Esophagus (tissue), 2 donors: ENCODE data around the gene MRC2. TPM values are rescaled to one million over a fixed set of nuclear protein-coding genes. Genes with fewer than 3 reads are reported as not detected.

Experiments
- H3K27ac ChIP-seq, 2 donors: one replicate each; pipeline ENCODE4 v1.5.1; 2013; ENCODE audit warnings: low read depth in 2 of 2, mild to moderate bottlenecking in 2 of 2, inconsistent platforms in 1 of 2, low read length in 1 of 2, moderate library complexity in 1 of 2
- H3K27me3 ChIP-seq, 2 donors: one replicate each; pipeline ENCODE4 v1.6.1; 2013; ENCODE audit warnings: low read length in 2 of 2, control low read depth in 1 of 2, mild to moderate bottlenecking in 1 of 2; ENCODE audit not compliant: insufficient read depth in 2 of 2, control insufficient read depth in 1 of 2
- H3K36me3 ChIP-seq, 2 donors: one replicate each; pipeline ENCODE4 v1.6.1; 2013; ENCODE audit warnings: low read length in 1 of 2; ENCODE audit not compliant: control insufficient read depth in 2 of 2, insufficient read depth in 2 of 2
- H3K4me1 ChIP-seq, 2 donors: one replicate each; pipeline ENCODE4 v1.6.1; 2013; ENCODE audit warnings: low read length in 1 of 2; ENCODE audit not compliant: control insufficient read depth in 2 of 2, insufficient read depth in 2 of 2
- H3K4me3 ChIP-seq, 2 donors: one replicate each; pipeline ENCODE4 v1.5.1; 2013; ENCODE audit warnings: low read length in 2 of 2, mild to moderate bottlenecking in 2 of 2, low read depth in 1 of 2, moderate library complexity in 1 of 2
- H3K9me3 ChIP-seq, 2 donors: one replicate each; pipeline ENCODE4 v1.6.1; 2013; ENCODE audit warnings: mild to moderate bottlenecking in 2 of 2, low read depth in 1 of 2, low read length in 1 of 2, moderate library complexity in 1 of 2; ENCODE audit not compliant: control insufficient read depth in 2 of 2, insufficient read depth in 1 of 2
- WGBS, 2 donors: extraction: QIAGEN DNeasy Blood & Tissue Kit; methylation state at CpG; one replicate each; pipeline ENCODE4 v1.1.7; 2013; 5-methylcytosine and 5-hydroxymethylcytosine counted together
- polyA plus RNA-seq, 2 donors: library from polyadenylated mRNA; stranded (reverse); fragments of 200-250 nt; gene quantifications; one replicate each; pipeline ENCODE4 v1.2.3, GENCODE V29; 2013
- donor health status: healthy with polysubstance abuse.
- donor health status: Bipolar disorder and iron deficiency.

The MRC2 gene
- polyA plus RNA-seq, 2 donors = 24.6 to 54.6 TPM

GRCh38 chr17:62631086-62631935 lies 3.8 kb downstream of the MRC2 start:
- no peaks in the 10 kb centered on the region for H3K36me3 ChIP-seq
- no peaks in the 10 kb centered on the region for H3K9me3 ChIP-seq
- H3K4me3 ChIP-seq = no peak overlapping the region
- no peaks in the 10 kb centered on the region for H3K27me3 ChIP-seq
- H3K4me1 ChIP-seq = peaks cover 3 to 18% of the 10 kb centered on the region in 2 donors
- 85 to 89% methylated on average over 23 of the region's 23 CpGs for WGBS, 2 donors
- H3K27ac ChIP-seq = no peak overlapping the region

- Histone ChIP-seq H3K9me3 (no peaks in the 10 kb centered on the region), H3K4me3 (no peak overlapping the region), H3K27me3 (no peaks in the 10 kb centered on the region), H3K36me3 (no peaks in the 10 kb centered on the region), H3K4me1 (peaks cover 0 to 12% of the 10 kb centered on the region in 2 donors), H3K27ac (no peak overlapping the region)
- 68 to 79% methylated on average over 27 of the region's 27 CpGs for WGBS, 2 donors
Measured at GRCh38 chr17:62631936-62632924, 4.8 kb downstream of the MRC2 start.

GRCh38 chr17:62637809-62638208 lies 10.3 kb downstream of the MRC2 start:
- Histone ChIP-seq H3K27me3 (no peaks in the 10 kb centered on the region), H3K27ac (no peak overlapping the region), H3K4me1 (no peaks in the 10 kb centered on the region), H3K4me3 (no peak overlapping the region), H3K9me3 (no peaks in the 10 kb centered on the region), H3K36me3 (no peaks in the 10 kb centered on the region)
- 71 to 81% methylated on average over 9 of the region's 9 CpGs for WGBS, 2 donors

GRCh38 chr17:62641153-62641552 lies 13.7 kb downstream of the MRC2 start:
- Histone ChIP-seq H3K27ac (no peak overlapping the region), H3K4me3 (no peak overlapping the region), H3K27me3 (no peaks in the 10 kb centered on the region), H3K9me3 (no peaks in the 10 kb centered on the region), H3K4me1 (no peaks in the 10 kb centered on the region), H3K36me3 (no peaks in the 10 kb centered on the region)
- 77 to 87% methylated on average over 10 of the region's 10 CpGs for WGBS, 2 donors

GRCh38 chr17:62641951-62642350 lies 14.5 kb downstream of the MRC2 start:
- no peaks in the 10 kb centered on the region for H3K9me3 ChIP-seq
- H3K4me3 ChIP-seq = no peak overlapping the region
- H3K36me3 ChIP-seq = no peaks in the 10 kb centered on the region
- WGBS, 2 donors = 68 to 75% methylated on average over 6 of the region's 6 CpGs
- no peak overlapping the region for H3K27ac ChIP-seq
- no peaks in the 10 kb centered on the region for H3K27me3 ChIP-seq
- no peaks in the 10 kb centered on the region for H3K4me1 ChIP-seq

- H3K4me3 ChIP-seq = no peak overlapping the region
Measured at GRCh38 chr17:62643496-62643895, 16.0 kb downstream of the MRC2 start.

GRCh38 chr17:62644487-62645173 lies 17.2 kb downstream of the MRC2 start:
- Histone ChIP-seq H3K27me3 (no peaks in the 10 kb centered on the region), H3K4me1 (no peaks in the 10 kb centered on the region), H3K9me3 (no peaks in the 10 kb centered on the region), H3K4me3 (no peak overlapping the region), H3K27ac (no peak overlapping the region), H3K36me3 (no peaks in the 10 kb centered on the region)
- 76 to 82% methylated on average over 17 of the region's 17 CpGs for WGBS, 2 donors

More at GRCh38 chr17:62643496-62643895, 16.0 kb downstream of the MRC2 start:
- 78% methylated on average over 6 of the region's 6 CpGs for WGBS, 2 donors
- Histone ChIP-seq H3K36me3 (no peaks in the 10 kb centered on the region), H3K27me3 (no peaks in the 10 kb centered on the region), H3K9me3 (no peaks in the 10 kb centered on the region), H3K27ac (no peak overlapping the region), H3K4me1 (no peaks in the 10 kb centered on the region)

GRCh38 chr17:62648251-62648955 lies 20.9 kb downstream of the MRC2 start:
- H3K36me3 ChIP-seq = no peaks in the 10 kb centered on the region
- H3K27me3 ChIP-seq = no peaks in the 10 kb centered on the region
- no peak overlapping the region for H3K4me3 ChIP-seq
- peak overlapping the region in 1 of 2 donors; percentile 50 for H3K27ac ChIP-seq
- H3K4me1 ChIP-seq = peaks cover 0 to 4% of the 10 kb centered on the region in 2 donors
- H3K9me3 ChIP-seq = no peaks in the 10 kb centered on the region
- 55 to 58% methylated on average over 15 of the region's 15 CpGs for WGBS, 2 donors

GRCh38 chr17:62648956-62649294 lies 21.5 kb downstream of the MRC2 start:
- no peak overlapping the region for H3K4me3 ChIP-seq
- H3K9me3 ChIP-seq = no peaks in the 10 kb centered on the region
- H3K36me3 ChIP-seq = no peaks in the 10 kb centered on the region
- peaks cover 2 to 9% of the 10 kb centered on the region in 2 donors for H3K4me1 ChIP-seq
- no peaks in the 10 kb centered on the region for H3K27me3 ChIP-seq
- H3K27ac ChIP-seq = peak overlapping the region in 1 of 2 donors; percentile 56
- WGBS, 2 donors = 68 to 70% methylated on average over 6 of the region's 6 CpGs
